Gastrocnemius medialis (tissue), 4 donors: Measurements from ENCODE around the gene AFF3.

ENCODE experiments used
- CTCF ChIP-seq, 5 experiments: fragments of 450-650 bp in 3 of 5; fragments of 200-600 bp in 2 of 5; sonication (generic) in 2 of 5; IDR thresholded peaks in 4 of 5; conservative IDR thresholded peaks in 1 of 5; 1 replicate in 4 of 5; 2 replicates in 1 of 5; pipeline ENCODE4 v1.5.1; 2016 to 2019; ENCODE audit warnings: antibody characterized with exemption in 5 of 5, mild to moderate bottlenecking in 3 of 5, moderate library complexity in 3 of 5
- POLR2A ChIP-seq, 2 donors: fragments of 450-650 bp; IDR thresholded peaks; one replicate each; pipeline ENCODE4 v1.6.1; 2017; ENCODE audit warnings: antibody characterized with exemption in 2 of 2, mild to moderate bottlenecking in 2 of 2, moderate library complexity in 2 of 2

- no peak for TF ChIP-seq CTCF (IDR thresholded peaks at IDR 0.05 in 4 of 5, conservative IDR thresholded peaks at IDR 0.05 in 1 of 5)
- TF ChIP-seq POLR2A (IDR thresholded peaks at IDR 0.05) = no peak
These were observed 570.4 kb downstream of the AFF3 start for GRCh38 chr2:99571954-99572353.
